Measurements from ENCODE around the gene TRIM54.
"Not testable (repeated sequence)": the region's sequence is repeated elsewhere in the genome, so short reads cannot be mapped to it uniquely, and the experiment has no call there.

The TRIM54 gene

DNA sequence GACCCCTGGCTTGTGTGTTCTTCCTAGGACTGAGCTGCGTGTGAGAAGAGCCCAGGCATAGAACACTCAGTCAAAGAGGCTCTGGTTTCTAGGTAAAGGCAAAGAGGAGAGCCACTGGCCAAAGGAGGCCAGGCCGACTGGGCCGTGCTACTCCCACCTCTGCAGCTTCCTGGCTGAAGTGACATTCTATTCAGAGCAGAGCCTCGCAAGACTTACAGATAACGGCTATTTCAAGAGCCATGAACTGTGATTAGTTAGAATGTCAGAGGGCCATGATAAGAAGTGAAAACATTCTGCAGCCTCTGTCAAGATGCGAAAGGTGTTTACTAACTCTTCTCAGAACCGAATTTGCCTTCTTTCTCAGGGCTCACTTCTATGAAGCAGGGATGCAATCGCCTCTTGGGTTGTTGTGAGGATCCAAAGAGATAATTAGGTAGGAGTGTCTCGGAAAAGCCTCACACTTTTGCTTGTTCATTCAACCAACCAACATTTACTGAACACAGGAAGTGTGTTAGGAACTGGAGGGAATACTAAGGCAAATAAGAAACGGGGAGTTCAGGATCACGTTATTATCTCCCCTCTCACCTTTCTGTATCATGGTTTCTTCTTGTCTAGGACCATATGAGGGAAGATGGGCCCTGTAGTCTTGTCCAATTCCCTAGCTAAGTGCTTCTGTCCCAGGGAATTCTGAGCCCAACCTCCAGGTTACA lies 10.4 kb upstream of the TRIM54 start:
- TF ChIP-seq, protein P1, sequence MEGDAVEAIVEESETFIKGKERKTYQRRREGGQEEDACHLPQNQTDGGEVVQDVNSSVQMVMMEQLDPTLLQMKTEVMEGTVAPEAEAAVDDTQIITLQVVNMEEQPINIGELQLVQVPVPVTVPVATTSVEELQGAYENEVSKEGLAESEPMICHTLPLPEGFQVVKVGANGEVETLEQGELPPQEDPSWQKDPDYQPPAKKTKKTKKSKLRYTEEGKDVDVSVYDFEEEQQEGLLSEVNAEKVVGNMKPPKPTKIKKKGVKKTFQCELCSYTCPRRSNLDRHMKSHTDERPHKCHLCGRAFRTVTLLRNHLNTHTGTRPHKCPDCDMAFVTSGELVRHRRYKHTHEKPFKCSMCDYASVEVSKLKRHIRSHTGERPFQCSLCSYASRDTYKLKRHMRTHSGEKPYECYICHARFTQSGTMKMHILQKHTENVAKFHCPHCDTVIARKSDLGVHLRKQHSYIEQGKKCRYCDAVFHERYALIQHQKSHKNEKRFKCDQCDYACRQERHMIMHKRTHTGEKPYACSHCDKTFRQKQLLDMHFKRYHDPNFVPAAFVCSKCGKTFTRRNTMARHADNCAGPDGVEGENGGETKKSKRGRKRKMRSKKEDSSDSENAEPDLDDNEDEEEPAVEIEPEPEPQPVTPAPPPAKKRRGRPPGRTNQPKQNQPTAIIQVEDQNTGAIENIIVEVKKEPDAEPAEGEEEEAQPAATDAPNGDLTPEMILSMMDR (IDR thresholded peaks at IDR 0.05): no peak
- Histone ChIP-seq H3K4me1 (ENCODE audit: control insufficient read depth in 1 of 2, insufficient read depth in 1 of 2, low read depth in 1 of 2, low read length in 1 of 2) (no peaks in the 10 kb centered on the region), H3K27me3 (peaks cover 53% of the 10 kb centered on the region), H3K36me3 (no peaks in the 10 kb centered on the region), H3K4me3 (ENCODE audit: low read depth in 1 of 2, low read length in 1 of 2) (no peak overlapping the region), H3K9me3 (no peaks in the 10 kb centered on the region), H3K27ac (no peak overlapping the region)

DNA sequence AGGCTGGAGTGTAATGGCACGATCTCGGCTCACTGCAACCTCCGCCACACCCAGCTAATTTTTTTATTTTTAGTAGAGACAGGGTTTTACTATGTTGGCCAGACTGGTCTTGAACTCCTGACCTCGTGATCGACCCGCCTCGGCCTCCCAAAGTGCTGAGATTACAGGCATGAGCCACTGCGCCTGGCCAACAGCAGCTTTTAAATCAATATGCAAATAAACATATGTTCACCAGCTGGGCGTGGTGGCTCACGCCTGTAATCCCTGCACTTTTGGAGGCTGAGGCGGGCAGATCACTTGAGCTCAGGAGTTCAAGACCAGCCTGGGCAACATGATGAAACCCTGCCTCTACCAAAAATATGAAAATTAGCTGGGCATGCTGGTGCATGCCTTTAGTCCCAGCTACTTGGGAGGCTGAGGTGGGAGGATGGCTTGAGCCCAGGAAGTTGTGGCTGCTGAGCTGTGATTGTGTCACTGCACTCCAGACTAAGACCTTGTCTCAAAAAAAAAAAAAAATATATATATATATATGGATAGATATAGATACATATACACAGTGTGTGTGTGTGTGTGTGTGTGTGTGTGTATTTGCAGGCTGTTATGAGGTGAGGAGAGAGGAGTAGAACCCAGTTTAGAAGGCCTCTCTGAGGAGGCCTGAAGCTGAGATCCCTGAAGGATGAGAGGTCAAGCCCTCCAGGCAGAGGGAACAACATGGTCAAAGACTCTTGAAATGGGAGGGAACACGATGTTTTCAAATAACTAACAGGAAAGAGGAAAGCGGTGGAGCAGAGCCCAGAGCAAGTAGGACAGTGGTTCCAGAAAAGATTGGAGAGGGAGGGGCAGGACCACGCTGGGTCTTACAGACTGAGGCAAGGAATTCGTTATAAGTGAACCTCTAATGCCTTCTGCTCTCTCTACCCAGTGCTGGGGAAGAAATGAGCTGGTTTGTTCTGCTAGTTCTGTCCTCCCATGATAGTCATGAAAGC lies 9.4 kb upstream of the TRIM54 start:
- not testable (repeated sequence) for H3K9me3 ChIP-seq; H3K27ac ChIP-seq; H3K36me3 ChIP-seq; H3K4me3 ChIP-seq (ENCODE audit: low read depth in 1 of 2, low read length in 1 of 2); H3K4me1 ChIP-seq (ENCODE audit: control insufficient read depth in 1 of 2, insufficient read depth in 1 of 2, low read depth in 1 of 2, low read length in 1 of 2)
- H3K27me3 ChIP-seq: peaks cover 52% of the 10 kb centered on the region

DNA sequence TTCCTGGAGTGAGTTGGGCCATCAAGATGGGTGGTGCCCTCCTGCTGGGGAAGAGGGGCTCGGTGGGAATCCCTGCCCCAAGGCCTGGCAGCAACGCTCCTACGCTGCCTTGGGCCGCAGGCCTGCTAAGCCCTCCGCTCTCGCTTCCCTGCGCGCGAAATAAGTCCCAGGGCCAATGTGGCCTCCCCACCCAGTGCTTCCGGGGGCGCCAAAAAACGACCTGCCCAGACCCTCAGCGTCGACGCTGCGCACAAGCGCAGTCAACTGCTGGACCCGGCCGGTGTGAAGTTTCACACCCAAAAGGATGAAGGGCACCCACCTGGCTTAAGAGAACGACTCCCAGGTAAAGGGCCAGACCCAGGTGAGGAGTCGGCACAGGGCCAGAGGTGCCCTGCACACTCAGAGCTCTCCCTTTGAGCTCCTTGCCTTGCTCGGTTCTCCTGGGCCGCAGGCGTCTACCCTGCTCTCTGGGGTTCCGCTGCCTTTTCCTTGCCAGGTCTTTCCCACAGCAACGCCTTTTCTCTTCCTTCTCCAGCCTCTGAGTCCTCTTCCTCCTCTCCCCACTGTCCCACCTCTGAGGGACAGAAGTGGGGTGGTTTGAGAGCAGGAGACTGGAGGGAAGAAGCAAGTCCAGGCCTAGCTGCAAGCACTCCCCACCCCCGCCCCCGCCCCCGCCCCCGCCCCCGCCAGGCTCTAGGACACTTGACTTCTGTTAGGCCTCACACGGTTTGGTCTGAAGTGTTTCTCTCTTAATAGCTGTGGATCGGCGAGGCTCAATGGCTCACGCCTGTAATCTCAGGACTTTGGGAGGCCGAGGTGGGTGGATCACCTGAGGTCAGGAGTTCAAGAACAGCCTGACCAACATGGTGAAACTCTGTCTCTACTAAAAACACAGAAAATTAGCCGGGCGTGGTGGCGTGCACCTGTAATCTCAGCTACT lies 6.7 kb upstream of the TRIM54 start, which contains the start of gene DNAJC5G:
Gene DNAJC5G (plus strand): TSS at position 223 of the 940 bp plus-strand sequence. CDS start 1,296 bp downstream, outside the sequence.
- no peaks in the 10 kb centered on the region for H3K9me3 ChIP-seq

DNA sequence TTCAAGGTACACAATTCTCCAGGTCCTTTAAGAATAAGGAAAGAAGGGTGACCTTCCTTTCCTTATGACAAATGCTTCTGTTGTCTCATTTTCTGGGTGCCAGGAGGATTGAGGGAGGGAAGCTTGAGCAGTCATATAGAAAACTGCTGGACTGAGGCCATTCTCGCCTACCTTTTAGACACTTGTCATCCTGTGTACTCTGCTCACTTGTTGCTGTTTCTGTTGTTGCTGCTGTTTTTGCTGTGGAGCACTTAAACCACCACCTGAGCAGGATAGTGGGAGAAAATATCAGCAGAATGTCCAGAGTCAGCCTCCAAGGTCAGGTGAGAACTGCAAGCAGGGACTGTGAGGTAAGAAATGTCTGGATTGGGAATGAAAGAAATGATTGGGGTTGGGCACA lies 4.2 kb upstream of the TRIM54 start:
- peaks cover 29% of the 10 kb centered on the region for H3K27me3 ChIP-seq
- no peak overlapping the region for H3K4me3 ChIP-seq (ENCODE audit: low read depth in 1 of 2, low read length in 1 of 2)
- no peaks in the 10 kb centered on the region for H3K9me3 ChIP-seq
- no peak overlapping the region for H3K27ac ChIP-seq
- no peaks in the 10 kb centered on the region for H3K4me1 ChIP-seq (ENCODE audit: control insufficient read depth in 1 of 2, insufficient read depth in 1 of 2, low read depth in 1 of 2, low read length in 1 of 2)
- H3K36me3 ChIP-seq: no peaks in the 10 kb centered on the region
- TF ChIP-seq, protein P1 (IDR thresholded peaks at IDR 0.05): no peak

More for the DNA sequence above, 6.7 kb upstream of the TRIM54 start, which contains the start of gene DNAJC5G:
- Histone ChIP-seq H3K27ac (no peak within 1 kb of the TSS), H3K4me3 (ENCODE audit: low read depth in 1 of 2, low read length in 1 of 2) (no peak within 1 kb of the TSS), H3K27me3 (peaks cover 30% of the 10 kb centered on the region), H3K4me1 (ENCODE audit: control insufficient read depth in 1 of 2, insufficient read depth in 1 of 2, low read depth in 1 of 2, low read length in 1 of 2) (no peaks in the 10 kb centered on the region), H3K36me3 (no peaks in the 10 kb centered on the region)
- TF ChIP-seq, protein P1 (IDR thresholded peaks at IDR 0.05): no peak

DNA sequence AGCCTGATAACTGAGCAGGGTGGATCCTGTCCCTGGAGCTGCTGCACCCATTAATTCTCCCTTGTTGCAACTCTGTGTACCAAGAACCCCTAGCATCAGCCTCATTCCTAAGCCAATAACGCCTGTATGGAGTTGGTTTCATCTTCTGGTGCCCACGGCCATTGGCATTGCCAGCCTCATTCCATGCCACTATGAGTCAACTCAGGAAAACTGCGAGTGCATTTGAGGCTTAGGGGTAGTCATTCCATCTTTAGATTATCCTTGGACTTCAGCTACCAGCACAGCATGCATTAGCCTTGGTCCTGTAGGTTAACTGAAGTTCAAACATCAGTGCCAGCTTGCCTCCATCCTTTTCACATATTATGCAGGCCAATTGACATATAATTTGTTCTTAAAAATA lies 1.4 kb upstream of the TRIM54 start:
- Histone ChIP-seq H3K9me3 (no peaks in the 10 kb centered on the region), H3K27me3 (peaks cover 29% of the 10 kb centered on the region), H3K36me3 (no peaks in the 10 kb centered on the region), H3K4me3 (ENCODE audit: low read depth in 1 of 2, low read length in 1 of 2) (no peak overlapping the region), H3K4me1 (ENCODE audit: control insufficient read depth in 1 of 2, insufficient read depth in 1 of 2, low read depth in 1 of 2, low read length in 1 of 2) (no peaks in the 10 kb centered on the region), H3K27ac (no peak overlapping the region)
- TF ChIP-seq, protein P1 (IDR thresholded peaks at IDR 0.05): no peak
